Aorta (tissue), 5 donors: ENCODE results near the gene RYR1. TPM values are rescaled to one million over a fixed set of nuclear protein-coding genes. Genes with fewer than 3 reads are reported as not detected.
"Not testable (repeated sequence)": the region's sequence is repeated elsewhere in the genome, so short reads cannot be mapped to it uniquely, and the experiment has no call there.

ENCODE experiments used
- ATAC-seq: fragments of 200-7000 bp; cut with Tn5 transposase; one replicate; pipeline ENCODE4 v1.9.1; 2022; ENCODE audit warnings: moderate library complexity; ENCODE audit not compliant: low FRiP score
- DNase-seq, 2 donors: peaks; one replicate each; pipeline ENCODE4 v3.0.0-alpha.2; 2020
- H3K27ac ChIP-seq, 2 donors: one replicate each; pipeline ENCODE4 v1.5.1; 2013; ENCODE audit warnings: low read length in 2 of 2, mild to moderate bottlenecking in 2 of 2, moderate library complexity in 2 of 2, control low read depth in 1 of 2, inconsistent platforms in 1 of 2, low read depth in 1 of 2
- H3K27me3 ChIP-seq, 2 donors: one replicate each; pipeline ENCODE4 v1.6.1; 2013; ENCODE audit warnings: control low read depth in 1 of 2, low read length in 1 of 2, mild to moderate bottlenecking in 1 of 2, moderate library complexity in 1 of 2; ENCODE audit not compliant: insufficient read depth in 2 of 2, control insufficient read depth in 1 of 2
- H3K36me3 ChIP-seq, 2 donors: one replicate each; pipeline ENCODE4 v1.6.1; 2013; ENCODE audit warnings: control low read depth in 1 of 2, low read length in 1 of 2, mild to moderate bottlenecking in 1 of 2; ENCODE audit not compliant: insufficient read depth in 2 of 2, control insufficient read depth in 1 of 2
- H3K4me1 ChIP-seq, 2 donors: one replicate each; pipeline ENCODE4 v1.6.1; 2013; ENCODE audit warnings: low read length in 2 of 2, control low read depth in 1 of 2, mild to moderate bottlenecking in 1 of 2, moderate library complexity in 1 of 2; ENCODE audit not compliant: insufficient read depth in 2 of 2, control insufficient read depth in 1 of 2
- H3K4me3 ChIP-seq, 2 donors: one replicate each; pipeline ENCODE4 v1.5.1; 2013; ENCODE audit warnings: low read length in 2 of 2, control low read depth in 1 of 2, mild to moderate bottlenecking in 1 of 2
- H3K9me3 ChIP-seq: one replicate; pipeline ENCODE4 v1.6.1; 2013; ENCODE audit warnings: mild to moderate bottlenecking, low read length; ENCODE audit not compliant: control insufficient read depth
- WGBS, 2 donors: extraction: QIAGEN DNeasy Blood & Tissue Kit; methylation state at CpG; one replicate each; pipeline ENCODE4 v1.1.7; 2013; 5-methylcytosine and 5-hydroxymethylcytosine counted together
- intact Hi-C, 2 donors: fragments of 100-400 bp; cut with DNase I; formaldehyde crosslinking; loops; one replicate each; pipeline versions ENCODE4 v1.14.2 to v1.15.0; 2022
- polyA plus RNA-seq, 2 donors: library from polyadenylated mRNA; stranded (reverse); fragments of 200-250 nt; gene quantifications; one replicate each; pipeline ENCODE4 v1.2.3, GENCODE V29; 2013
- total RNA-seq, 2 donors: library from RNA; stranded (reverse); fragmentation: NEBNext Ultra II Directional; extraction: Animal tissue kit (Norgen Biotek cat#: 25700); gene quantifications; one replicate each; pipeline ENCODE4 v1.2.1, GENCODE V29; 2021
- donor health status: healthy with polysubstance abuse.
- donor health status: Bipolar disorder and iron deficiency.
- donor health status: DM: no; HTN: no; CAD: no.
- donor health status: DM: no; HTN: no; CAD: no.
- donor health status: DM: yes; HTN: yes; CAD: no.

RYR1 gene
- total and polyA plus RNA-seq, 4 donors = 0.38 to 5.4 (median 1.2) TPM

DNA sequence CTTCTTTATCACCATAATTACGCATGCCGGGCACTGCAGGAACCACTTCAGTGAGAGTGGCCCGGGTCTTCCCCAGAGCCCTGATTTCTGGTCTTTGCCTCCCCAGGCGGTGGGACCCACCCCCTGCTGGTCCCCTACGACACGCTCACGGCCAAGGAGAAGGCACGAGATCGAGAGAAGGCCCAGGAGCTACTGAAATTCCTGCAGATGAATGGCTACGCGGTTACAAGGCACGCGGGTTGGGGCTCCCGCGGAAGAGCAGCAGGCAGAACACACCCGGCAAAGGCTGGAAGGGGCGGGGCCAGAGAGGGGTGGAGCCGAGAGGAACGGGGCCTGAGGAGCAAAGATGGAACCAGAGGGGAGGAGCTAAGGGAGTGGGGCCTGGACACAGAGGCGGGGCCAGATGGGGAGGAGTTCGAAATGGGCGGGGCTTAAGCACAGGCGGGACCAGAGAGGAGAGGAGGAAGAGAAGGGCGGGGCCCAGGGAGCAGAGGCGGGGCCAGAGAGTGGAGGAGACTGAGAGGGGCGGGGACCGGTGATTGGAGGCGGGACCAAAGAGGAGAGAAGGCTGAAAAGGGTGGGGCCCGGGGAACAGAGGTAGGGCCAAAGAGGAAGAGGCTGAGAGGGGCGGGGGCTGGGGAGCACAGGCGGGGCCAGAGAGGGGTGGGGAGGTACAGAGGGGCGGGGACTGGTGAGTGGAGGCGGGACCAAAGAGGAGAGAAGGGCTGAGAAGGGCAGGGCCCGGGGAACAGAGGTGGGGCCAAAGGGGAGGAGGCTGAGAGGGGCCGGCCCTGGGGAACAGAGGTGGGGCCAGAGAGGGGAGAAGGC lies 73.4 kb downstream of the RYR1 start:
- H3K36me3 ChIP-seq = no peaks in the 10 kb centered on the region
- DNase-seq (peak; percentile 67 to 89), ATAC-seq (peak; percentile 86)
- no peaks in the 10 kb centered on the region for H3K27me3 ChIP-seq
- no peak overlapping the region for H3K27ac ChIP-seq
- H3K9me3 ChIP-seq = no peaks in the 10 kb centered on the region
- H3K4me1 ChIP-seq = no peaks in the 10 kb centered on the region
- no peak overlapping the region for H3K4me3 ChIP-seq
- 24 to 38% methylated on average over 35 of the region's 35 CpGs for WGBS, 2 donors
- intact Hi-C loops = no loop called here

DNA sequence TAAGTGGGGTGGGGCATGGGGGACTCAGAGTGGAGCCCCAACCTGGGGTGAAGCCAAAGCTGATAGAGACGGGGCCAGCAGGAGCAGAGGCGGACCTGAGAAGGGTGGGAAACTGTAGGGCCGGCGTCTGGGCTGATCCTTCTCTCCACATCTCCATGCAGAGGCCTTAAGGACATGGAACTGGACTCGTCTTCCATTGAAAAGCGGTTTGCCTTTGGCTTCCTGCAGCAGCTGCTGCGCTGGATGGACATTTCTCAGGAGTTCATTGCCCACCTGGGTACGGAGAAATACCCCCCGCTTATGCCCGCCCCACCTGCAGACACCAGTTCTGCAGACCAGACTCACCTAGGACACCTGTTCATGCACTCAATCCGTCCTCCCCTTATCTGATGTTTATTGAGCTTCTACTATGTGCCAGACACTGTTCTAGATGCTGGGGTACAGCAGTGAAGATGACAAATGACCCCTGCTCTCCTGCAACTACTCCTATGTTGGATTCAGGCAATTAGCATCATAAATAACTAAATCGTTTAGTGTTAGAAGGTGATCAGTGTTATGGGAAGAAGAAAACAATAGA lies 74.1 kb downstream of the RYR1 start:
- no peak for ATAC-seq
- H3K27me3 ChIP-seq = peaks cover 0 to 2% of the 10 kb centered on the region in 2 donors
- WGBS, 2 donors = 71 to 73% methylated on average over 12 of the region's 12 CpGs
- no peak overlapping the region for H3K4me3 ChIP-seq
- no peak for DNase-seq
- no peaks in the 10 kb centered on the region for H3K36me3 ChIP-seq
- no peaks in the 10 kb centered on the region for H3K9me3 ChIP-seq
- intact Hi-C loops = no loop called here
- H3K27ac ChIP-seq = no peak overlapping the region
- H3K4me1 ChIP-seq = no peaks in the 10 kb centered on the region

DNA sequence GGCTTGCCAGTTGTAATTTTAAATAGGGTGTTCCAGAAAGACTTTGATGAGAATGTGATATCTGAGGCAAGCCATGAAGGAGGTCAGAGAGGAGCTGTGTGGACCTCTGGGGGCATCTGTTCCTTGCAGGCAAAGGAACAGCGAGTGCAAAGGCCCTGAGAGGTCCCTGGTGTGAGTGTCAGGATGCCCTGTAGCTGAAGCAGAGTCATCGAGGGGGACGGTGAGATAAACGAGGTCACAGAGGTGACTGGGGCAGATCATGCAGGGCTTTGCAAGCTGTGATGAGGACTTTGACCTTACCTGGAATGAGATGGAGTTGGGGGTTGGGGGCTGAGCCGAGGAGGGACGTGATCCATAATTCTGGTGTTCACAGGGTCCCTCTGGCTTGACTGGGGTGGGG lies 75.0 kb downstream of the RYR1 start:
- no peak overlapping the region for H3K4me3 ChIP-seq
- H3K4me1 ChIP-seq = no peaks in the 10 kb centered on the region
- no peaks in the 10 kb centered on the region for H3K9me3 ChIP-seq
- 63 to 65% methylated on average over 6 of the region's 6 CpGs for WGBS, 2 donors
- intact Hi-C loops = no loop called here
- H3K27me3 ChIP-seq = peaks cover 0 to 2% of the 10 kb centered on the region in 2 donors
- DNase-seq (no peak), ATAC-seq (no peak)
- H3K27ac ChIP-seq = no peak overlapping the region
- H3K36me3 ChIP-seq = no peaks in the 10 kb centered on the region

DNA sequence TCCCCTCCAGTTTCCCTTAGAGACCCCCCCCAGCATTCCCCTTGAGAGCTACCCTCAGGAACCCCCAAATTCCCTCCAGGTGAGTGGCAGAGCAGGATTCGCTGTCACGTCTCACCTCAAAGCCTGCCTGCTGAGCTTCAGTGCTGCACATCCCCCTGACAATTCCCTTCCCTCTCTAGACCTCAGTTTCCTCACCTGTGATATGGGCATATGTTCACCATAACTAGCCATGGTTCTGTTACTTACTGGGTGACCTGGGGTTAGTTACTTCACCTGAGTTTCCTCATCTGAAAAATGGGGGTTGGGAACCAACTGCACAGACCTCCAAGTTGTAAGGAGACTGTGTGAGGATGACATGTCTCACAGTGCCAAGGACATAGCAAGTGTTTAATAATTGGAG lies 75.5 kb downstream of the RYR1 start:
- intact Hi-C loops = no loop called here
- peaks cover 0 to 2% of the 10 kb centered on the region in 2 donors for H3K27me3 ChIP-seq
- H3K4me3 ChIP-seq = no peak overlapping the region
- no peaks in the 10 kb centered on the region for H3K9me3 ChIP-seq
- H3K36me3 ChIP-seq = no peaks in the 10 kb centered on the region
- H3K27ac ChIP-seq = no peak overlapping the region
- WGBS, 2 donors = 93% methylated on average over 2 of the region's 2 CpGs
- ATAC-seq = no peak
- no peaks in the 10 kb centered on the region for H3K4me1 ChIP-seq
- no peak for DNase-seq

DNA sequence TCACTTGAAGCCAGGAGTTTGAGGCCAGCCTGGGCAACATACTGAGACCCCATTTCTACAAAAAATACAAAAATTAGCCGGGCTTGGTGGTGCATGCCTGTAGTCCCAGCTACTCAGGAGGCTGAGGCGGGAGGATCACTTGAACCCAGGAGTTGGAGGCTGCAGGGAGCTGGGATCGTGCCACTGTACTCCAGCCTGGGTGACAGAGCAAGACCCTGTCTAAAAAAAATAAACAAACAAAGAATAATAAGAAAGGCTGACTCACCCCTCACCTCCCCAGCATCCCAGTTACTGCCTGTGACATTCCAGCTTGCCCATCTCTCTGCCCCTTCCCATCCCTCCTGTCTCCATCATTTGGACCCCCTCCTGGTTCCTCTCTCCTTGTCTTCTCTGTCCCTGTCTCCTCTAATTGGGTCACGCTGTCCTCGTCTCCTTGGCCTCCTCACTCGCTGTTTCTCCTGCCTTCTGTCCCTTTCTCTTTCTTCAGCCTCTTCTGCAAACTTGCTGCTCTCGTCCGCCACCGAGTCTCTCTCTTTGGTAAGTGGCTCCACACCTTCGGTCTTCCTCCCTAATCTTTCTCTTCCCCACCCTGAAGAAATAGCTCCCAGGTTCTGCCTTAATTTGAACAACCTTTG lies 77.7 kb downstream of the RYR1 start:
- intact Hi-C loops = loop anchor here (10.0 kb wide), 2 partner anchors 124 to 364 kb away; partner anchors contain the start of gene RINL (in 1 of the 2)
- no peak overlapping the region for H3K27ac ChIP-seq
- no peak overlapping the region for H3K4me3 ChIP-seq
- no peak for DNase-seq
- no peaks in the 10 kb centered on the region for H3K36me3 ChIP-seq
- H3K27me3 ChIP-seq = peaks cover 0 to 2% of the 10 kb centered on the region in 2 donors
- no peak for ATAC-seq
- H3K9me3 ChIP-seq = no peaks in the 10 kb centered on the region
- no peaks in the 10 kb centered on the region for H3K4me1 ChIP-seq
- WGBS, 2 donors = 71 to 76% methylated on average over 10 of the region's 10 CpGs

DNA sequence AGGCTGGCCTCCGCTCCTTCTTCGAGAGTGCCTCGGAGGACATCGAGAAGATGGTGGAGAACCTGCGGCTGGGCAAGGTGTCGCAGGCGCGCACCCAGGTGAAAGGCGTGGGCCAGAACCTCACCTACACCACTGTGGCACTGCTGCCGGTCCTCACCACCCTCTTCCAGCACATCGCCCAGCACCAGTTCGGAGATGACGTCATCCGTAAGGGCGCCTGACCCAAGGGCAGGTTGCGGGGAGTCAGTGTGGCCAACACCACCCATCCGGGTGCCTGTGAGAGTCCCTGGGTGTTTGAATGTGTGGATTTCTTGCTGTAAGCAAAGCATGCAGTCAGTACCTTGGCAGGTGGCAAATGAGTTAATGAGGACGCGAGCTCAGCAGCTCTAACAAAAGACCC lies 78.8 kb downstream of the RYR1 start:
- Histone ChIP-seq H3K36me3 (no peaks in the 10 kb centered on the region), H3K4me1 (no peaks in the 10 kb centered on the region), H3K4me3 (no peak overlapping the region), H3K27ac (no peak overlapping the region), H3K9me3 (no peaks in the 10 kb centered on the region), H3K27me3 (peaks cover 0 to 2% of the 10 kb centered on the region in 2 donors)
- no peak for ATAC-seq
- 91 to 93% methylated on average over 19 of the region's 19 CpGs for WGBS, 2 donors
- DNase-seq = no peak
- intact Hi-C loops = loop anchor here (10.0 kb wide), 2 partner anchors 123 to 363 kb away; partner anchors contain the start of gene RINL (in 1 of the 2)

DNA sequence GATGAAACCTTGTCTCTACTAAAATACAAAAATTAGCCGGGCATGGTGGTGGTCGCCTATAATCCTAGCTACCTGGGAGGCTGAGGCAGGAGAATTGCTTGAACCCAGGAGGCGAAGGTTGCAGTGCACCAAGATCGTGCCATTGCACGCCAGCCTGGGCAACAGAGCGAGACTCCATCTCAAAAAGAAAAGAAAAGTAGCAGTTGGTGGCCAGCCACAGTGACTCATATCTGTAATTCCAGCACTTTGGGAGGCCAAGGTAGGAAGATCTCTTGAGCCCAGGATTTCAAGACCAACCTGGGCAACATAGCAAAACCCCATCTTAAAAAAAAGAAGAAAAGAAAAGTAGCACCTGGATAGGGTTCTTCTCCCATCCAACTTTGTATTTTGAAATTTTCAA lies 79.7 kb downstream of the RYR1 start:
- intact Hi-C loops = loop anchor here (10.0 kb wide), 2 partner anchors 122 to 362 kb away; partner anchors contain the start of gene RINL (in 1 of the 2)
- H3K27ac ChIP-seq, DNase-seq, H3K27me3 ChIP-seq, H3K4me3 ChIP-seq, ATAC-seq, H3K4me1 ChIP-seq, H3K36me3 ChIP-seq, H3K9me3 ChIP-seq: not testable (repeated sequence)
- WGBS, 2 donors = 91 to 94% methylated on average over 6 of the region's 6 CpGs

DNA sequence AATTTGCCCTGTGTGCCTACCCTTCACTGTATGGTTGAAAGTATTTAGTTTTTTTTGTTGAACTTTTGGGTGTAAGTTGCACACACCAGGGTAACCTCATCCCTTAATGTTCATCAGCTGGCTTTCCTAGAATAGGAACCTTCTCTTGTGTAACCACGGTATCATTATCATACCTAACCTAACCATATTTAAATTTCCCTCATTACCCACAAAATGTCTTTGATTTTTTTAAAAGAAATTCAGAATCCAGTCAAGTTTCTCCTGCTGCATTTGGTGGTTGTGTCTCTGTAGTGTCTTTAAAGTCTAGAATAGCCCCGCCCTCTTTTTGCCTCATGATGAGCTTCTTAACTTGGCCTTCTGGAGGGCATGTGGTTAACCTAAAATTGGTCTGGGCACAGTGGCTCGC lies 80.3 kb downstream of the RYR1 start:
- ATAC-seq (no peak), DNase-seq (no peak)
- Histone ChIP-seq H3K4me1 (no peaks in the 10 kb centered on the region), H3K27me3 (peaks cover 0 to 2% of the 10 kb centered on the region in 2 donors), H3K27ac (no peak overlapping the region), H3K4me3 (no peak overlapping the region), H3K36me3 (no peaks in the 10 kb centered on the region), H3K9me3 (no peaks in the 10 kb centered on the region)
- 71 to 78% methylated on average over 3 of the region's 3 CpGs for WGBS, 2 donors
- intact Hi-C loops = loop anchor here (10.0 kb wide), 2 partner anchors 121 to 361 kb away; partner anchors contain the start of gene RINL (in 1 of the 2)
